HUES6 (cell line): Measurements from ENCODE around the gene MAGI1.

Experiments
- H3K27ac ChIP-seq: 2 replicates; pipeline ENCODE4 v1.7.0; 2013; ENCODE audit warnings: low read depth, mild to moderate bottlenecking, low read length, inconsistent platforms
- H3K27me3 ChIP-seq: 2 replicates; pipeline ENCODE4 v1.6.1; 2013; ENCODE audit warnings: low read length; ENCODE audit not compliant: control insufficient read depth, insufficient read depth
- H3K36me3 ChIP-seq: 2 replicates; pipeline ENCODE4 v1.6.1; 2013; ENCODE audit warnings: low read length; ENCODE audit not compliant: control insufficient read depth, insufficient read depth
- H3K4me1 ChIP-seq: 2 replicates; pipeline ENCODE4 v1.6.1; 2013; ENCODE audit warnings: low read length; ENCODE audit not compliant: control insufficient read depth, insufficient read depth
- H3K4me3 ChIP-seq: 2 replicates; pipeline ENCODE4 v1.5.1; 2013; ENCODE audit warnings: low read depth, low read length
- H3K9ac ChIP-seq: one replicate; pipeline ENCODE4 v1.6.1; 2013; ENCODE audit warnings: mild to moderate bottlenecking, low read length
- H3K9me3 ChIP-seq: 2 replicates; pipeline ENCODE4 v1.6.1; 2013; ENCODE audit warnings: low read depth, low read length; ENCODE audit not compliant: control insufficient read depth, insufficient read depth

Gene MAGI1

GRCh38 chr3:65814845-65815578, 223.7 kb downstream of the MAGI1 start:
- Histone ChIP-seq H3K4me1 (peaks cover 38% of the 10 kb centered on the region), H3K27me3 (no peaks in the 10 kb centered on the region), H3K27ac (no peak overlapping the region), H3K9me3 (no peaks in the 10 kb centered on the region), H3K9ac (no peak overlapping the region), H3K4me3 (no peak overlapping the region), H3K36me3 (no peaks in the 10 kb centered on the region)

DNA sequence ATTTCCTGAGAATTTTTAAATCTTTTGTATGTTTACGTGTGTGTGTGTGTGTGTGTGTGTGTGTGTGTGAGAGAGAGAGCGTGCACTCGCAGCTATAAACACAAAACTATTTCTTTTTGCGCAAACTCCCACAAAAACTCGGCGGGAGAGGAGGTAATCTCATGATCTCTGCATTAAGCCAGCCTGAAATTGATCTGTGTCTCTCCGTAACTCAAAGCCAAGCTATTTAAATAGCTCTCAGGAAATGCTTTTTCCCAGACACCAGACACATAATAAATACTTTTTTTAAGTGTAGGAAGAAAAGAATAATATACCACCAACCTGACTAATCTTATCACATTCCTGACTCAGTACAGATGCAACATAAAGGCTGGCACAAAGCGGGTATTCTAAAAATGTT, 226.8 kb downstream of the MAGI1 start:
- Histone ChIP-seq H3K36me3 (no peaks in the 10 kb centered on the region), H3K4me1 (peaks cover 34% of the 10 kb centered on the region), H3K9me3 (no peaks in the 10 kb centered on the region), H3K27ac (no peak overlapping the region), H3K27me3 (no peaks in the 10 kb centered on the region), H3K4me3 (no peak overlapping the region), H3K9ac (no peak overlapping the region)

GRCh38 chr3:65811086-65811761, 227.5 kb downstream of the MAGI1 start:
- Histone ChIP-seq H3K9ac (no peak overlapping the region), H3K36me3 (no peaks in the 10 kb centered on the region), H3K27ac (no peak overlapping the region), H3K27me3 (no peaks in the 10 kb centered on the region), H3K9me3 (no peaks in the 10 kb centered on the region), H3K4me1 (peaks cover 31% of the 10 kb centered on the region), H3K4me3 (no peak overlapping the region)

DNA sequence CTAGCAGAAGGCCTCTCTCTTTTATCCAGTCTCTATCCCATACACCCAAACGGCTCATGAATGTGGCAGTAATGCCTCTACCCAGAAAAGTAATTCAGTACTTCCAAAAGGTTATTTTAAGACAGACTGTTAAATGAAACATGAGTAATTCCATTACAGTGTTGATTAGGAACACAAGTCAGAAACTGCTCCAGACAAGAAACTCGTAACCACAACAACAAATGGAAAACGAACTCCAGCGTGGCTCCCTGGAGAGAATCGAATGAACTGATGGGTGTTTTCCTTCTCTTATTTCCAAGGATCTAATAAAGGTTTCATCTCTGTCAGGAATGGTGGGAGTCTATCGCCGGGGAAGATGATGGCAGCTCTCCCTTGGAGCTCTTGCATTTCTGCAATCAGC, 228.4 kb downstream of the MAGI1 start:
- Histone ChIP-seq H3K4me1 (peaks cover 23% of the 10 kb centered on the region), H3K27ac (no peak overlapping the region), H3K9me3 (0 out of 2 replicates have a peak, but pooled peaks cover 4% of the 10 kb centered on the region), H3K27me3 (no peaks in the 10 kb centered on the region), H3K9ac (no peak overlapping the region), H3K4me3 (no peak overlapping the region), H3K36me3 (no peaks in the 10 kb centered on the region)

DNA sequence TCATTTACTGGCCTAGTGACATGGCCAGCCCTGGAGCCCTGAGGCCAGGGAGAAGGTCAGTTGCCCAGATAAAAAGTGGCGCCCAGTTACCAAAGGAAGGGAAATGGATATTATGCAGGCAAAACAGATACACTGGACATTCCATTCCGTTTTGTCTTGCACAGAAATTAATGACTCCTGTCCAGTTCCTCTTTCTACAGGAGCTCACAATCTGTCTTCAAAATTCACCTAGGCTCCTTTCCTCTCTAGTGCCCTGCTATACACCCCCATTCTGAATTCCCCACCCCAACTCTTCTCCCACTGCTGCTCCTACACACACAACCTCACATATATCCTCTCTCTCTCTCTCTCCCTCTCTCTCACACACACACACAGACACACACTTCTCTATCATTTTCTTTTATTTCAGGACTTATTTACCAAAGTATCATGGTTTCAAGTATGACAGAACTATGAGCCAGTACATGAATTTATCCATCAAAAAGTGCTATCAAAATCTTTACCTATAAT, 229.0 kb downstream of the MAGI1 start:
- Histone ChIP-seq H3K9me3 (0 out of 2 replicates have a peak, but pooled peaks cover 4% of the 10 kb centered on the region), H3K9ac (no peak overlapping the region), H3K27me3 (no peaks in the 10 kb centered on the region)

GRCh38 chr3:65808824-65809223, 229.9 kb downstream of the MAGI1 start:
- H3K4me1 ChIP-seq, result peaks cover 18% of the 10 kb centered on the region
- no peak overlapping the region for H3K4me3 ChIP-seq
- no peak overlapping the region for H3K27ac ChIP-seq
- 0 out of 2 replicates have a peak, but pooled peaks cover 4% of the 10 kb centered on the region for H3K9me3 ChIP-seq
- no peak overlapping the region for H3K9ac ChIP-seq
- H3K27me3 ChIP-seq, result no peaks in the 10 kb centered on the region
- no peaks in the 10 kb centered on the region for H3K36me3 ChIP-seq

More for the DNA sequence above, 229.0 kb downstream of the MAGI1 start:
- peaks cover 18% of the 10 kb centered on the region for H3K4me1 ChIP-seq
- no peaks in the 10 kb centered on the region for H3K36me3 ChIP-seq
- H3K27ac ChIP-seq, result no peak overlapping the region
- H3K4me3 ChIP-seq, result no peak overlapping the region

- Histone ChIP-seq H3K27me3 (no peaks in the 10 kb centered on the region), H3K4me3 (no peak overlapping the region), H3K4me1 (peaks cover 18% of the 10 kb centered on the region), H3K9me3 (0 out of 2 replicates have a peak, but pooled peaks cover 4% of the 10 kb centered on the region), H3K9ac (no peak overlapping the region), H3K36me3 (no peaks in the 10 kb centered on the region), H3K27ac (no peak overlapping the region)
Observed at GRCh38 chr3:65808407-65808806, 230.3 kb downstream of the MAGI1 start.

- Histone ChIP-seq H3K27me3 (no peaks in the 10 kb centered on the region), H3K36me3 (no peaks in the 10 kb centered on the region), H3K9ac (no peak overlapping the region), H3K27ac (no peak overlapping the region), H3K4me1 (peaks cover 18% of the 10 kb centered on the region), H3K4me3 (no peak overlapping the region), H3K9me3 (0 out of 2 replicates have a peak, but pooled peaks cover 4% of the 10 kb centered on the region)
Observed at GRCh38 chr3:65807225-65807624, 231.5 kb downstream of the MAGI1 start.

GRCh38 chr3:65806600-65806999, 232.1 kb downstream of the MAGI1 start:
- no peak overlapping the region for H3K27ac ChIP-seq
- 0 out of 2 replicates have a peak, but pooled peaks cover 4% of the 10 kb centered on the region for H3K9me3 ChIP-seq
- peaks cover 13% of the 10 kb centered on the region for H3K4me1 ChIP-seq
- H3K36me3 ChIP-seq, result no peaks in the 10 kb centered on the region
- no peak overlapping the region for H3K9ac ChIP-seq
- no peaks in the 10 kb centered on the region for H3K27me3 ChIP-seq
- no peak overlapping the region for H3K4me3 ChIP-seq

GRCh38 chr3:65796676-65797075, 242.0 kb downstream of the MAGI1 start:
- H3K4me1 ChIP-seq, result peaks cover 26% of the 10 kb centered on the region
- no peaks in the 10 kb centered on the region for H3K27me3 ChIP-seq
- no peak overlapping the region for H3K4me3 ChIP-seq
- no peak overlapping the region for H3K27ac ChIP-seq
- no peaks in the 10 kb centered on the region for H3K9me3 ChIP-seq
- no peak overlapping the region for H3K9ac ChIP-seq
- H3K36me3 ChIP-seq, result no peaks in the 10 kb centered on the region

GRCh38 chr3:65795166-65795565, 243.6 kb downstream of the MAGI1 start:
- H3K27me3 ChIP-seq, result no peaks in the 10 kb centered on the region
- H3K4me3 ChIP-seq, result no peak overlapping the region
- H3K36me3 ChIP-seq, result no peaks in the 10 kb centered on the region
- H3K4me1 ChIP-seq, result peaks cover 26% of the 10 kb centered on the region
- H3K9me3 ChIP-seq, result no peaks in the 10 kb centered on the region
- H3K9ac ChIP-seq, result no peak overlapping the region
- H3K27ac ChIP-seq, result no peak overlapping the region
